Left ventricle myocardium inferior (tissue), 1 donor: ENCODE data around the gene SLC66A1. TPM values are rescaled to one million over a fixed set of nuclear protein-coding genes. Genes with fewer than 3 reads are reported as not detected.

Experiments used
- DNase-seq: peaks from one replicate; pipeline ENCODE4 v3.0.0-alpha.2; 2020
- H3K27ac ChIP-seq: fragments of 200-600 bp; replicated peaks from 2 replicates; pipeline ENCODE4 v1.8.0; 2021
- H3K27me3 ChIP-seq: fragments of 200-600 bp; 2 replicates; pipeline ENCODE4 v1.8.0; 2021; ENCODE audit warnings: low read depth
- H3K36me3 ChIP-seq: fragments of 200-600 bp; 2 replicates; pipeline ENCODE4 v1.8.0; 2021
- H3K4me1 ChIP-seq: fragments of 200-600 bp; 2 replicates; pipeline ENCODE4 v1.8.0; 2021
- H3K4me3 ChIP-seq: fragments of 200-600 bp; 2 replicates; pipeline ENCODE4 v1.8.0; 2021; ENCODE audit warnings: mild to moderate bottlenecking, moderate library complexity
- H3K9me3 ChIP-seq: fragments of 200-600 bp; replicated peaks from 2 replicates; pipeline ENCODE4 v1.8.0; 2021
- intact Hi-C: fragments of 100-400 bp; cut with micrococcal nuclease; formaldehyde crosslinking; loops from one replicate; pipeline ENCODE4 v1.11.0; 2022
- total RNA-seq: library from RNA; stranded (reverse); fragmentation: NEBNext Ultra II Directional; extraction: Animal tissue kit (Norgen Biotek cat#: 25700); gene quantifications from one replicate; pipeline ENCODE4 v1.2.1, GENCODE V29; 2021
- TF ChIP-seq, protein P1 (sequence below): fragments of 200-600 bp; IDR thresholded peaks from 2 replicates; pipeline ENCODE4 v1.8.0; 2021; ENCODE audit warnings: antibody characterized with exemption, mild to moderate bottlenecking, borderline replicate concordance
- donor health status: DM: no; HTN: yes; CAD: no; lungs with severe emphysema.

The SLC66A1 gene
- total RNA-seq, 1 donor from 2014 or later = 5.8 TPM

DNA sequence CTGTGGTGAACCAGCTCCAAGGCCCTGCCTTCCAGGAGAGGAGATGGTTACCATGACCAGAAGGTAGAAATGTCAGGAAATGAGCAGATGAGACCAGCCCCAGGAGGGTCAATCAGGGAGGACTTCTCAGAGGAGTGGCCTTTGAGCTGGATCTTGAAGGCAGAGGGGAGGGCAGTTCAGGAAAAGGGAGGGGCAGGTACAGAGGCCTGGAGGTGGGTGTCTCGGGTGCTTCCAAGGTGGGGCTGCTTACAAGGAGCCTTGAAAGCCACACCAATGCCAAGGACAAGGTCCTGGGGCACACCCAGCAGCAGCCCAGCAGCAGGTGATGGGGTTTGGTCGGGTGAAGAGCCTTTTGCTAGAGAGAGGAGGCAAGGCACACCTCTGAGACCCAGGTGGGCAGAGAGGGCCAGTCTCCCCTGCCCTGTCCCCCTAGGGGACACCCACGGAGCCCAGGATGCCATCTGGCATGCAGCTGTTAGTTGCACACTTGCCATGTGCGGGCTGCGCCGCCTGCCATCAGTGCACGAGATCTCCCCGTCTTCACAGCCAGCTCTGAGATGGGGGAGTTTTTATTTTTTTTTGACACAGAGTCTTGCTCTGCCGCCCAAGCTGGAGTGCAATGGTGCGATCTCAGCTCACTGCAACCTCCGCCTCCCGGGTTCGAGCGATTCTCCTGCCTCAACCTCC, 18.5 kb downstream of the SLC66A1 start:
- peaks cover 34% of the 10 kb centered on the region for H3K36me3 ChIP-seq
- H3K27me3 ChIP-seq = no peaks in the 10 kb centered on the region
- no peak overlapping the region for H3K4me3 ChIP-seq
- no peaks in the 10 kb centered on the region for H3K4me1 ChIP-seq
- intact Hi-C loops = no loop called here
- TF ChIP-seq, protein P1, sequence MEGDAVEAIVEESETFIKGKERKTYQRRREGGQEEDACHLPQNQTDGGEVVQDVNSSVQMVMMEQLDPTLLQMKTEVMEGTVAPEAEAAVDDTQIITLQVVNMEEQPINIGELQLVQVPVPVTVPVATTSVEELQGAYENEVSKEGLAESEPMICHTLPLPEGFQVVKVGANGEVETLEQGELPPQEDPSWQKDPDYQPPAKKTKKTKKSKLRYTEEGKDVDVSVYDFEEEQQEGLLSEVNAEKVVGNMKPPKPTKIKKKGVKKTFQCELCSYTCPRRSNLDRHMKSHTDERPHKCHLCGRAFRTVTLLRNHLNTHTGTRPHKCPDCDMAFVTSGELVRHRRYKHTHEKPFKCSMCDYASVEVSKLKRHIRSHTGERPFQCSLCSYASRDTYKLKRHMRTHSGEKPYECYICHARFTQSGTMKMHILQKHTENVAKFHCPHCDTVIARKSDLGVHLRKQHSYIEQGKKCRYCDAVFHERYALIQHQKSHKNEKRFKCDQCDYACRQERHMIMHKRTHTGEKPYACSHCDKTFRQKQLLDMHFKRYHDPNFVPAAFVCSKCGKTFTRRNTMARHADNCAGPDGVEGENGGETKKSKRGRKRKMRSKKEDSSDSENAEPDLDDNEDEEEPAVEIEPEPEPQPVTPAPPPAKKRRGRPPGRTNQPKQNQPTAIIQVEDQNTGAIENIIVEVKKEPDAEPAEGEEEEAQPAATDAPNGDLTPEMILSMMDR = no peak
- no peak for DNase-seq
- no peak overlapping the region for H3K27ac ChIP-seq
- no peaks in the 10 kb centered on the region for H3K9me3 ChIP-seq

DNA sequence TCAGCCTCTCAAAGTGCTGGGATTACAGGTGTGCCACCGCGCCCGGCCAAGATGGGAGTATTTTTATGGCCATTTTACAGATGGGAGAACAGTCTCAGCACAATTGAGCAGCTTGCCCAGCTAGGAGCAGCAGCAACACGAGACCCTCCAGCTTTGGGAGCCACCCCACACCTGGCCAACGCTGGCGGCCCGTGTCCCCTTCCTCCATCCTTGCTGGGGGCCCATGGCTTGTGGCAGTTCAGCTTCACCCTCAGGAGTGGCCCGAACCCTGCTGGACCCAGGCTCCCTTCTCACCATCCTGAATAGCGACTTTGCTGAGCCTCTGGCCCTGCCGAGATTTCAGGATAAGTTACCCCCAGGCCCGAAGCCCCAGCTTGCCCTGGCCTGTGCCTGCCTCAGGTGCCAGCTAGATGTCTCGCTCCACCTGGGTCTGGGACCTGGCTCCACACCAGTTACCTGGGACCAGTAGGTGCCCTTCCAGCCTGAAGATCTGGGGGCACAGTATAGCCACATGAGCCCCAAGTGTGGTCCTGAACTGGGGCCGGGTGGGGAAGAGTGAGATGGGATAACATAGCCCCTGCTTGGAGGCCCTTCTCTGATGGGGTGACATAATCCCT, 19.2 kb downstream of the SLC66A1 start:
- TF ChIP-seq, protein P1 = no peak
- Histone ChIP-seq H3K36me3 (peaks cover 27% of the 10 kb centered on the region), H3K4me1 (no peaks in the 10 kb centered on the region), H3K4me3 (no peak overlapping the region), H3K27ac (no peak overlapping the region), H3K9me3 (no peaks in the 10 kb centered on the region), H3K27me3 (no peaks in the 10 kb centered on the region)
- no peak for DNase-seq
- intact Hi-C loops = no loop called here

DNA sequence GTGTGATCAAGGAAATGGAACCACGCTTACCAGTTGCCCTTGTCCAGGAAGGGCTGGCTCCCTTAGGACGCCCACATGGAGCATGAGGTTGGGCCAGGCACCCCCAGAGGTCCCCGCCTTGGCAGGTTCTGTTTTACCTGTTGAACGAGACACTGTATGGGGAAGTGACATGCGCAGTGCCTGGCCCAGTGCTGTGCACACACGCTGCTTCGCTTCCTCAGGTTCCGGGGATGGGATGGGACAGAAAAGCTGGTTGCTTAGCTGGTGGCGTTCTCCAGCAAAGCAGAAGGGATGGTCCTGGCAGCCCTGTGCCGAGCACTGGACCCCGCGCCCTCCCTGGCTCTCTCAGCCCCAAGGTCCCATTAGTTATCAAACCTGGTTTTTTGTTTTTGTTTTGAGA, 20.7 kb downstream of the SLC66A1 start:
- Histone ChIP-seq H3K9me3 (no peaks in the 10 kb centered on the region), H3K27ac (no peak overlapping the region), H3K36me3 (peaks cover 13% of the 10 kb centered on the region), H3K4me3 (no peak overlapping the region), H3K4me1 (no peaks in the 10 kb centered on the region), H3K27me3 (no peaks in the 10 kb centered on the region)
- TF ChIP-seq, protein P1 = no peak
- DNase-seq = no peak
- intact Hi-C loops = no loop called here

DNA sequence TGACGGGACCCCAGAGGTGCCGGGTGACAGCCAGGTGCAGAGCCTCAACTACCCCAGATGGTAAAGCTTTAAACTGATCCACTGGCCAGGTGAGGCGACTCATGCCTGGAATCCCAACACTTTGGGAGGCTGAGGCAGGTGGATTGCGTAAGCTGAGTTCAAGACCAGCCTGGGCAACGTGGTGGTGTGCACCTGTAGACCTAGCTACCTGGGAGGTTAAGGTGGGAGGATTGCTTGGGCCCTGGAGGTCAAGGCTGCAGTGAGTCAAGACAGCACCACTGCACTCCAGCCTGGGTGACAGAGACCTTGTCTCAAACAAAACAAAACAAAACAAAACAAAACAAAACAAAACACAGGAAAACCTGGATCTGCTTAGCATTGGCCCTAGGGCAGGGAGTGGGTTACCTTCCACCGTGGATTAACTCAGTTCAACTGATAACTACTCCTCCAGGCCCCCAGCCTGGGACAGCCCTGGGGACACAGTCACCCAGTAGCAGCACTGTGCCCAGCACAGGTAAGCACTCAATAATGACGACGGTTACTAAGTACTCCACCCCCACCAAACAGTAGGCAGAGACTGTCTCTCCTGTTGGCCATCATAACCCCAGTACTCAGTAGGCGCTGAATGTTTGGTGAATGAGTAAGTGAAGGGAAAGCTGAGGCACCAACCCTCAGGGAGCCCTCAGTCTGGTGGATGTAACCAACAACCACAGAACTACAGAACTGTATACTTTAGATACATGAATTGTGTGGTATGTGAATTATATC, 21.6 kb downstream of the SLC66A1 start:
- no peaks in the 10 kb centered on the region for H3K9me3 ChIP-seq
- H3K36me3 ChIP-seq = peaks cover 13% of the 10 kb centered on the region
- no peaks in the 10 kb centered on the region for H3K27me3 ChIP-seq
- no peak for DNase-seq
- H3K4me1 ChIP-seq = no peaks in the 10 kb centered on the region
- H3K4me3 ChIP-seq = no peak overlapping the region
- TF ChIP-seq, protein P1 = no peak
- intact Hi-C loops = no loop called here
- H3K27ac ChIP-seq = no peak overlapping the region

DNA sequence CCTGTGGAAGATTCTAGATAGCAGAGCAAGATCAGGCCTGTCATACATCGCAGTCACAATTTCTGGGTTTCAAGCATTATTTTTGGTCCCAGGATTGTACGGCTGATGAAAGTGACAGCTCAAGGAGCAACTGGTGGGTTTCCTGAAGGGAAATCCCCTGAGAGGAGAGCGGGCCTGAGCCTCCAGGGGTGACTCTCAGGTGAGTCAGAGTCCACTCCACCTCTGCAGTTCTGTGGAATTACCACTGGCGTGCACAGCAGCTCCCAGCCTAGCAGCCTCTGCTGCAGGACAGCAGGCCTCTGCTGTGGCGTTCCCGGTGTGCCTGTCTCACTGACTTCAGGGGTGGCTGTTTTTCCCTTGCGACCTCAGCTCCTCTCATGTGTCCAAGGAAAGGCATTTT, 24.4 kb downstream of the SLC66A1 start:
- H3K4me3 ChIP-seq = no peak overlapping the region
- intact Hi-C loops = no loop called here
- no peak for DNase-seq
- no peaks in the 10 kb centered on the region for H3K27me3 ChIP-seq
- no peak overlapping the region for H3K27ac ChIP-seq
- H3K9me3 ChIP-seq = no peaks in the 10 kb centered on the region
- H3K36me3 ChIP-seq = peaks cover 26% of the 10 kb centered on the region
- H3K4me1 ChIP-seq = peaks cover 5% of the 10 kb centered on the region
- TF ChIP-seq, protein P1 = no peak
